Measurements from ENCODE around the gene GNL3L.
"Not testable (repeated sequence)": the region's sequence is repeated elsewhere in the genome, so short reads cannot be mapped to it uniquely, and the experiment has no call there.

Gene GNL3L

DNA sequence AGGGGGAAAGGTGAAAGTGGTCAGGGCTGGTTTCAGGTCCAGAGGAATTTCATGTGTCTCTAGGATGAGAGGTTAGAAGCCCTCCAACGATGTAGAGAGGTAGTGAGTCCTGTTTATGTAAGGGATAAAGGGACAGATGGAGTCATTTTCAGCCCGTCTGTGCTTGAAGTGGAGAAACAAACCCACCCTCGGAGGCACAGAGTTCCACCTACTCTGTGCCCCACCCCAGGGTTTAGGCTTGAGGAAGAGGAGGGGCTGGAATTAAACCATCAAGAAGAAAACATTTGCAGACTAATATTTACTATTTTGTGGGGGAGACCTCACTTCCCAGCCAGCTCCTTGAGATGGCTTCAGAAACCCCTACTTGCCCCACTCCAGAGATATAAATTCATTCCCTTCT lies 868 bp upstream of the GNL3L start:
- ChIA-PET CTCF (interaction anchor here (0.9 kb wide), 1 partner anchor 14 kb away, joined by 4 read pairs; no protein-coding TSS in a partner anchor), POLR2A (no interaction called here)
- peak overlapping the region in 5 of 7 experiments; percentile 64 to 80 (median 66) for H3K4me3 ChIP-seq (ENCODE audit: control insufficient read depth in 1 of 7, extremely low read depth in 1 of 7, insufficient read depth in 4 of 7, low read depth in 2 of 7, low read length in 6 of 7)
- peaks cover 0 to 7% (median 0%) of the 10 kb centered on the region in 5 experiments for H3K9me3 ChIP-seq (ENCODE audit: control extremely low read depth in 1 of 5, control insufficient read depth in 4 of 5, insufficient read depth in 2 of 5, low read depth in 1 of 5, low read length in 4 of 5)
- H3K4me1 ChIP-seq (ENCODE audit: control extremely low read depth in 1 of 4, control insufficient read depth in 4 of 4, insufficient read depth in 4 of 4, low read length in 3 of 4) = peaks cover 2 to 19% (median 9%) of the 10 kb centered on the region in 4 experiments
- WGBS (ENCODE audit: insufficient coverage) = 42% methylated on average over 2 of the region's 3 CpGs
- no peaks in the 10 kb centered on the region for H3K27me3 ChIP-seq (replicated peaks in 2 of 5; ENCODE audit: control insufficient read depth in 4 of 5, insufficient read depth in 5 of 5, low read length in 4 of 5)
- peaks cover 0 to 16% (median 2%) of the 10 kb centered on the region in 4 experiments for H3K36me3 ChIP-seq (ENCODE audit: control insufficient read depth in 4 of 4, insufficient read depth in 4 of 4, low read length in 3 of 4)
- H3K27ac ChIP-seq (ENCODE audit: insufficient read depth in 1 of 2, low read depth in 1 of 2, low read length in 2 of 2, poor library complexity in 1 of 2, severe bottlenecking in 2 of 2) = no peak overlapping the region
- no peak for DNase-seq

GRCh38 chrX:54530357-54530900 lies 410 bp downstream of the GNL3L start:
- H3K4me3 ChIP-seq (ENCODE audit: control insufficient read depth in 1 of 7, extremely low read depth in 1 of 7, insufficient read depth in 4 of 7, low read depth in 2 of 7, low read length in 6 of 7) = peak overlapping the region; percentile 68 to 95 (median 76)
- H3K4me1 ChIP-seq (ENCODE audit: control extremely low read depth in 1 of 4, control insufficient read depth in 4 of 4, insufficient read depth in 4 of 4, low read length in 3 of 4) = peaks cover 2 to 19% (median 9%) of the 10 kb centered on the region in 4 experiments
- H3K27ac ChIP-seq (ENCODE audit: insufficient read depth in 1 of 2, low read depth in 1 of 2, low read length in 2 of 2, poor library complexity in 1 of 2, severe bottlenecking in 2 of 2) = peak overlapping the region; percentile 52 to 87
- CTCF ChIA-PET = no interaction called here
- peaks cover 0 to 7% (median 0%) of the 10 kb centered on the region in 5 experiments for H3K9me3 ChIP-seq (ENCODE audit: control extremely low read depth in 1 of 5, control insufficient read depth in 4 of 5, insufficient read depth in 2 of 5, low read depth in 1 of 5, low read length in 4 of 5)
- no peaks in the 10 kb centered on the region for H3K27me3 ChIP-seq (replicated peaks in 2 of 5; ENCODE audit: control insufficient read depth in 4 of 5, insufficient read depth in 5 of 5, low read length in 4 of 5)
- POLR2A ChIA-PET = no interaction called here
- 41% methylated on average over 16 of the region's 22 CpGs for WGBS (ENCODE audit: insufficient coverage)
- peaks cover 0 to 19% (median 2%) of the 10 kb centered on the region in 4 experiments for H3K36me3 ChIP-seq (ENCODE audit: control insufficient read depth in 4 of 4, insufficient read depth in 4 of 4, low read length in 3 of 4)
- DNase-seq = peak in 1 of 3 donors; percentile 7

- Histone ChIP-seq H3K9me3 (ENCODE audit: control extremely low read depth in 1 of 5, control insufficient read depth in 4 of 5, insufficient read depth in 2 of 5, low read depth in 1 of 5, low read length in 4 of 5) (peaks cover 0 to 2% (median 0%) of the 10 kb centered on the region in 5 experiments), H3K27me3 (replicated peaks in 2 of 5; ENCODE audit: control insufficient read depth in 4 of 5, insufficient read depth in 5 of 5, low read length in 4 of 5) (no peaks in the 10 kb centered on the region), H3K27ac (ENCODE audit: insufficient read depth in 1 of 2, low read depth in 1 of 2, low read length in 2 of 2, poor library complexity in 1 of 2, severe bottlenecking in 2 of 2) (no peak overlapping the region), H3K4me3 (ENCODE audit: control insufficient read depth in 1 of 7, extremely low read depth in 1 of 7, insufficient read depth in 4 of 7, low read depth in 2 of 7, low read length in 6 of 7) (no peak overlapping the region), H3K36me3 (ENCODE audit: control insufficient read depth in 4 of 4, insufficient read depth in 4 of 4, low read length in 3 of 4) (peaks cover 2 to 33% (median 10%) of the 10 kb centered on the region in 4 experiments), H3K4me1 (ENCODE audit: control extremely low read depth in 1 of 4, control insufficient read depth in 4 of 4, insufficient read depth in 4 of 4, low read length in 3 of 4) (peaks cover 2 to 19% (median 9%) of the 10 kb centered on the region in 4 experiments)
- ChIA-PET POLR2A (no interaction called here), CTCF (no interaction called here)
- DNase-seq = no peak
- 95% methylated on average over 4 of the region's 4 CpGs for WGBS (ENCODE audit: insufficient coverage)
Measured at GRCh38 chrX:54534271-54534670, 4.3 kb downstream of the GNL3L start.

GRCh38 chrX:54540289-54540688 lies 10.3 kb downstream of the GNL3L start:
- CTCF ChIA-PET = no interaction called here
- peaks cover 10 to 56% (median 31%) of the 10 kb centered on the region in 4 experiments for H3K36me3 ChIP-seq (ENCODE audit: control insufficient read depth in 4 of 4, insufficient read depth in 4 of 4, low read length in 3 of 4)
- no peaks in the 10 kb centered on the region for H3K27me3 ChIP-seq (replicated peaks in 2 of 5; ENCODE audit: control insufficient read depth in 4 of 5, insufficient read depth in 5 of 5, low read length in 4 of 5)
- POLR2A ChIA-PET = no interaction called here
- H3K27ac ChIP-seq (ENCODE audit: insufficient read depth in 1 of 2, low read depth in 1 of 2, low read length in 2 of 2, poor library complexity in 1 of 2, severe bottlenecking in 2 of 2) = no peak overlapping the region
- DNase-seq = no peak
- no peaks in the 10 kb centered on the region for H3K4me1 ChIP-seq (ENCODE audit: control extremely low read depth in 1 of 4, control insufficient read depth in 4 of 4, insufficient read depth in 4 of 4, low read length in 3 of 4)
- no peaks in the 10 kb centered on the region for H3K9me3 ChIP-seq (ENCODE audit: control extremely low read depth in 1 of 5, control insufficient read depth in 4 of 5, insufficient read depth in 2 of 5, low read depth in 1 of 5, low read length in 4 of 5)
- 93% methylated on average over 2 of the region's 4 CpGs for WGBS (ENCODE audit: insufficient coverage)
- H3K4me3 ChIP-seq (ENCODE audit: control insufficient read depth in 1 of 7, extremely low read depth in 1 of 7, insufficient read depth in 4 of 7, low read depth in 2 of 7, low read length in 6 of 7) = no peak overlapping the region

- no CpG with 5 or more reads among the region's 4 CpGs for WGBS (ENCODE audit: insufficient coverage)
- peaks cover 10 to 62% (median 33%) of the 10 kb centered on the region in 4 experiments for H3K36me3 ChIP-seq (ENCODE audit: control insufficient read depth in 4 of 4, insufficient read depth in 4 of 4, low read length in 3 of 4)
- H3K27me3 ChIP-seq (replicated peaks in 2 of 5; ENCODE audit: control insufficient read depth in 4 of 5, insufficient read depth in 5 of 5, low read length in 4 of 5); CTCF ChIA-PET; DNase-seq; POLR2A ChIA-PET; H3K27ac ChIP-seq (ENCODE audit: insufficient read depth in 1 of 2, low read depth in 1 of 2, low read length in 2 of 2, poor library complexity in 1 of 2, severe bottlenecking in 2 of 2); H3K4me1 ChIP-seq (ENCODE audit: control extremely low read depth in 1 of 4, control insufficient read depth in 4 of 4, insufficient read depth in 4 of 4, low read length in 3 of 4); H3K4me3 ChIP-seq (ENCODE audit: control insufficient read depth in 1 of 7, extremely low read depth in 1 of 7, insufficient read depth in 4 of 7, low read depth in 2 of 7, low read length in 6 of 7); H3K9me3 ChIP-seq (ENCODE audit: control extremely low read depth in 1 of 5, control insufficient read depth in 4 of 5, insufficient read depth in 2 of 5, low read depth in 1 of 5, low read length in 4 of 5): not testable (repeated sequence)
Measured at GRCh38 chrX:54542239-54542638, 12.2 kb downstream of the GNL3L start.

DNA sequence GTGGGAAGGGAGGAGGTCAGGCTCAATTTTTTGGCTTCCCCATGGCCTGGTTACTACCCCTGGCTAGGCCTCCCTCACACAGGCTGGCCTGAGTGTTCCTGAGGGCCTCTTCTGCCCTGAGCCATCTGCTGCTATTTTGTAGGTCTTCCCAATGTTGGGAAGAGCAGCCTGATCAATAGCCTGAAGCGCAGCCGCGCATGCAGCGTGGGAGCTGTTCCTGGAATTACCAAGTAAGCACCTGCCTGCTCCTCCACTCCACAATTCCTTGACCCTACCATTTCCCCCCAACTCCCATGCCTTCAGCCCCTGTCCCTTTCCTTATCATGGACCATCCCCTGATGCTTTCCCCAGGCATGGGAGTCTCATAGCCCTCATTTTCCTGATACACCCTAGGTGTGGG lies 20.8 kb downstream of the GNL3L start:
- 100% methylated on average over 4 of the region's 4 CpGs for WGBS (ENCODE audit: insufficient coverage)
- ChIA-PET CTCF (no interaction called here), POLR2A (no interaction called here)
- Histone ChIP-seq H3K4me1 (ENCODE audit: control extremely low read depth in 1 of 4, control insufficient read depth in 4 of 4, insufficient read depth in 4 of 4, low read length in 3 of 4) (no peaks in the 10 kb centered on the region), H3K27ac (ENCODE audit: insufficient read depth in 1 of 2, low read depth in 1 of 2, low read length in 2 of 2, poor library complexity in 1 of 2, severe bottlenecking in 2 of 2) (no peak overlapping the region), H3K4me3 (ENCODE audit: control insufficient read depth in 1 of 7, extremely low read depth in 1 of 7, insufficient read depth in 4 of 7, low read depth in 2 of 7, low read length in 6 of 7) (no peak overlapping the region), H3K27me3 (replicated peaks in 2 of 5; ENCODE audit: control insufficient read depth in 4 of 5, insufficient read depth in 5 of 5, low read length in 4 of 5) (peaks cover 0 to 3% (median 0%) of the 10 kb centered on the region in 5 experiments), H3K36me3 (ENCODE audit: control insufficient read depth in 4 of 4, insufficient read depth in 4 of 4, low read length in 3 of 4) (peaks cover 0 to 78% (median 42%) of the 10 kb centered on the region in 4 experiments), H3K9me3 (ENCODE audit: control extremely low read depth in 1 of 5, control insufficient read depth in 4 of 5, insufficient read depth in 2 of 5, low read depth in 1 of 5, low read length in 4 of 5) (no peaks in the 10 kb centered on the region)
- DNase-seq = no peak

GRCh38 chrX:54551801-54552200 lies 21.8 kb downstream of the GNL3L start:
- Histone ChIP-seq H3K27me3 (replicated peaks in 2 of 5; ENCODE audit: control insufficient read depth in 4 of 5, insufficient read depth in 5 of 5, low read length in 4 of 5) (peaks cover 0 to 3% (median 0%) of the 10 kb centered on the region in 5 experiments), H3K36me3 (ENCODE audit: control insufficient read depth in 4 of 4, insufficient read depth in 4 of 4, low read length in 3 of 4) (peaks cover 0 to 80% (median 43%) of the 10 kb centered on the region in 4 experiments), H3K4me1 (ENCODE audit: control extremely low read depth in 1 of 4, control insufficient read depth in 4 of 4, insufficient read depth in 4 of 4, low read length in 3 of 4) (no peaks in the 10 kb centered on the region), H3K27ac (ENCODE audit: insufficient read depth in 1 of 2, low read depth in 1 of 2, low read length in 2 of 2, poor library complexity in 1 of 2, severe bottlenecking in 2 of 2) (no peak overlapping the region), H3K4me3 (ENCODE audit: control insufficient read depth in 1 of 7, extremely low read depth in 1 of 7, insufficient read depth in 4 of 7, low read depth in 2 of 7, low read length in 6 of 7) (no peak overlapping the region), H3K9me3 (ENCODE audit: control extremely low read depth in 1 of 5, control insufficient read depth in 4 of 5, insufficient read depth in 2 of 5, low read depth in 1 of 5, low read length in 4 of 5) (no peaks in the 10 kb centered on the region)
- 76% methylated on average over 6 of the region's 8 CpGs for WGBS (ENCODE audit: insufficient coverage)
- CTCF ChIA-PET = no interaction called here
- POLR2A ChIA-PET = no interaction called here
- DNase-seq = no peak
